Lung (tissue), 12 donors: Measurements from ENCODE around the gene PREP. TPM values are rescaled to one million over a fixed set of nuclear protein-coding genes. Genes with fewer than 3 reads are reported as not detected.
"Not testable (repeated sequence)": the region's sequence is repeated elsewhere in the genome, so short reads cannot be mapped to it uniquely, and the experiment has no call there.

Source experiments
- ATAC-seq: fragments of 200-7000 bp; cut with Tn5 transposase; one replicate; pipeline ENCODE4 v1.9.1; 2020; ENCODE audit warnings: moderate number of reproducible peaks; ENCODE audit not compliant: insufficient read depth, low FRiP score
- DNase-seq, 3 donors: peaks; one replicate each; pipeline ENCODE4 v3.0.0-alpha.2; 2013 to 2017
- H3K27ac ChIP-seq, 2 donors: one replicate each; pipeline ENCODE4 v1.5.1; 2013; ENCODE audit warnings: mild to moderate bottlenecking in 2 of 2, moderate library complexity in 2 of 2, control low read depth in 1 of 2, inconsistent platforms in 1 of 2, low read depth in 1 of 2, low read length in 1 of 2
- H3K27me3 ChIP-seq, 3 donors: one replicate each; pipeline ENCODE4 v1.5.1; 2013; ENCODE audit warnings: low read length in 2 of 3; ENCODE audit not compliant: control insufficient read depth in 3 of 3, insufficient read depth in 3 of 3
- H3K36me3 ChIP-seq, 4 donors: one replicate each; pipeline ENCODE4 v1.5.1; 2013; ENCODE audit warnings: low read length in 4 of 4, mild to moderate bottlenecking in 1 of 4, moderate library complexity in 1 of 4; ENCODE audit not compliant: control insufficient read depth in 4 of 4, insufficient read depth in 4 of 4
- H3K4me1 ChIP-seq, 5 donors: one replicate each; pipeline ENCODE4 v1.5.1; 2013; ENCODE audit warnings: low read length in 5 of 5, mild to moderate bottlenecking in 2 of 5, moderate library complexity in 1 of 5; ENCODE audit not compliant: control insufficient read depth in 5 of 5, insufficient read depth in 5 of 5
- H3K4me3 ChIP-seq: one replicate; pipeline ENCODE4 v1.5.1; 2013; ENCODE audit warnings: mild to moderate bottlenecking, control low read depth, moderate library complexity
- H3K9ac ChIP-seq, 2 donors: one replicate each; pipeline ENCODE4 v1.5.1; 2013; ENCODE audit warnings: low read length in 2 of 2, control low read depth in 1 of 2; ENCODE audit not compliant: insufficient read depth in 1 of 2
- H3K9me3 ChIP-seq, 4 donors: one replicate each; pipeline ENCODE4 v1.5.1; 2013; ENCODE audit warnings: low read length in 3 of 4, mild to moderate bottlenecking in 1 of 4, moderate library complexity in 1 of 4; ENCODE audit not compliant: control insufficient read depth in 4 of 4, insufficient read depth in 3 of 4
- WGBS, 2 donors: extraction: QIAGEN DNeasy Blood & Tissue Kit; methylation state at CpG; one replicate each; pipeline ENCODE4 v1.1.7; 2013; 5-methylcytosine and 5-hydroxymethylcytosine counted together
- polyA plus RNA-seq, 2 donors: library from polyadenylated mRNA; stranded (reverse); fragments of 200-250 nt; gene quantifications; one replicate each; pipeline ENCODE4 v1.2.1, GENCODE V29; 2013
- total RNA-seq, 2 donors: library from RNA; depleted of rRNA in 1 of 2; stranded (reverse); fragments of >200 nt in 1 of 2; gene quantifications; one replicate each; pipeline ENCODE4 v1.2.1, GENCODE V29; 2014 to 2021
- TF ChIP-seq, protein P1 (sequence below): IDR thresholded peaks from 2 replicates; pipeline ENCODE4 v1.5.1; 2012; ENCODE audit warnings: mild to moderate bottlenecking; ENCODE audit errors: control extremely low read depth, extremely low read depth
- donor health status: control.
- donor health status: control.
- donor health status: Bipolar disorder and iron deficiency.
- donor health status: healthy.
- donor health status: DM: yes; HTN: yes; CAD: no.

Gene PREP
- total and polyA plus RNA-seq, 4 donors = 20.3 to 31.3 (median 25.1) TPM

DNA sequence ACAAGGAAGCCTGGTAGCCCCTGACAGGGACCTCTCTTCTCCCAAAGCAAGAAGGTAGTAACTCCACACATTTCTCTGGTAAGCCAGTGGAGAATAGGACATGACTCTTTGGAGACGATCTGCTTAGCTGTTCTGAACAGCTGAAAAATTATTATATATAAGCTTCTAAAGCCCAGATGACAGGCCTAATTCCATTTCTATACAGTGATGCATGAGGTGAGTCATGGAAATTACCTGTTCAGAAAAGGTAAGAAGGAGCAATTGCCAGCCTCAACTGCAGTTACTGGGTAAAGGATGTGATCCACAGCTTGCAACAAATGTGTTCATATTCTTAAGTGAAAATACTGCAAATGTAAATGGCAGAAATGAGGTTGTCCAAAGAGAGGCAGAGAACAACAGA lies 54.0 kb downstream of the PREP start:
- no peak overlapping the region for H3K9ac ChIP-seq
- 92 to 98% methylated on average over 1 of the region's 1 CpG for WGBS, 2 donors
- peaks cover 10 to 17% (median 14%) of the 10 kb centered on the region in 4 donors for H3K36me3 ChIP-seq
- no peak for ATAC-seq
- H3K9me3 ChIP-seq = no peaks in the 10 kb centered on the region
- H3K27ac ChIP-seq = no peak overlapping the region
- no peak for DNase-seq
- H3K27me3 ChIP-seq = no peaks in the 10 kb centered on the region
- H3K4me3 ChIP-seq = no peak overlapping the region
- peaks cover 0 to 3% (median 2%) of the 10 kb centered on the region in 5 donors for H3K4me1 ChIP-seq
- TF ChIP-seq, protein P1, sequence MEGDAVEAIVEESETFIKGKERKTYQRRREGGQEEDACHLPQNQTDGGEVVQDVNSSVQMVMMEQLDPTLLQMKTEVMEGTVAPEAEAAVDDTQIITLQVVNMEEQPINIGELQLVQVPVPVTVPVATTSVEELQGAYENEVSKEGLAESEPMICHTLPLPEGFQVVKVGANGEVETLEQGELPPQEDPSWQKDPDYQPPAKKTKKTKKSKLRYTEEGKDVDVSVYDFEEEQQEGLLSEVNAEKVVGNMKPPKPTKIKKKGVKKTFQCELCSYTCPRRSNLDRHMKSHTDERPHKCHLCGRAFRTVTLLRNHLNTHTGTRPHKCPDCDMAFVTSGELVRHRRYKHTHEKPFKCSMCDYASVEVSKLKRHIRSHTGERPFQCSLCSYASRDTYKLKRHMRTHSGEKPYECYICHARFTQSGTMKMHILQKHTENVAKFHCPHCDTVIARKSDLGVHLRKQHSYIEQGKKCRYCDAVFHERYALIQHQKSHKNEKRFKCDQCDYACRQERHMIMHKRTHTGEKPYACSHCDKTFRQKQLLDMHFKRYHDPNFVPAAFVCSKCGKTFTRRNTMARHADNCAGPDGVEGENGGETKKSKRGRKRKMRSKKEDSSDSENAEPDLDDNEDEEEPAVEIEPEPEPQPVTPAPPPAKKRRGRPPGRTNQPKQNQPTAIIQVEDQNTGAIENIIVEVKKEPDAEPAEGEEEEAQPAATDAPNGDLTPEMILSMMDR = no peak

DNA sequence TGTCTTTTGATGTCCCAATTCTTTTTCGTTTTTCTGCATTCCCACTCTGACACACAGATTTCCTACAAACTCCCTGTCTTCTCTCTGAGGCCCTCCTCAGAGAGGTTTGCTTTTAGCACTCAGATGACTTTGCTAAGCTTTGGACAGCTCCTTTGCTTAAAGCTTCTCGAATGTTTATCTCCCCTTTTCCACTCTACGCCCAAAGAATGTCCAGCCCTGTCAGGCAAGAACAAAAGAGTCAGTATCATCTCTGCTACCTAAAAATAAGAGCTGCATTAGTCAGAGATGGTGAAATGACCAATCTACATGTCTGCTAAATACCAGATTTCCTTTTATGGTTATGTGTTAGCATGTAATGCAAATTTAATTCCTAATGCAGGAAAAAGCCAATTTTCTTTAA lies 56.8 kb downstream of the PREP start:
- Histone ChIP-seq H3K9ac (no peak overlapping the region), H3K9me3 (no peaks in the 10 kb centered on the region), H3K36me3 (peaks cover 0 to 10% (median 5%) of the 10 kb centered on the region in 4 donors), H3K4me3 (no peak overlapping the region), H3K27ac (peak overlapping the region in 1 of 2 donors; percentile 87), H3K27me3 (no peaks in the 10 kb centered on the region), H3K4me1 (peaks cover 0 to 3% (median 0%) of the 10 kb centered on the region in 5 donors)
- TF ChIP-seq, protein P1 = no peak
- DNase-seq (peak in 2 of 3 donors; percentile 11 to 21), ATAC-seq (no peak)
- 57 to 74% methylated on average over 3 of the region's 3 CpGs for WGBS, 2 donors

DNA sequence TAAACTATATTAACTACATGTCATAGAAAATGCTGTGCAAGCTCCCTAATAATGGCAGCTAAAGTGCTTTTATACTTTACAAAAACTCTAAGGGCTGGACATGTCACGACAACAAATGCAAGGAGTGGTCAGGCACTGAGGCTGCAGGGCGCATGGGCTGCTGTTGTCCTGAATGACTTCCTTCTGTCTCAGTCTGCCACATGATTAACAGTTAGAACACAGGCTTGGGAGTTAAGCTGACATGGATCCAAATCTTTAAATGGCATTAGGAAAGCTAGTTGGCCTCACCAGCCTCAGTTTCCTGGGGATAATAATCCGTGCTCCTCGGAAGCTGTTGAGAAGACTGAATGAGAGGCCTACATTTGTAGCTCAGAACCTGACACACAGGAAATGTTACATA lies 57.4 kb downstream of the PREP start:
- H3K9me3 ChIP-seq = no peaks in the 10 kb centered on the region
- H3K27me3 ChIP-seq = no peaks in the 10 kb centered on the region
- no peak overlapping the region for H3K4me3 ChIP-seq
- H3K27ac ChIP-seq = peak overlapping the region in 1 of 2 donors; percentile 87
- DNase-seq = no peak
- 65 to 78% methylated on average over 4 of the region's 4 CpGs for WGBS, 2 donors
- TF ChIP-seq, protein P1 = no peak
- no peak overlapping the region for H3K9ac ChIP-seq
- H3K36me3 ChIP-seq = peaks cover 0 to 9% (median 4%) of the 10 kb centered on the region in 4 donors
- H3K4me1 ChIP-seq = peaks cover 0 to 3% (median 0%) of the 10 kb centered on the region in 5 donors
- no peak for ATAC-seq

DNA sequence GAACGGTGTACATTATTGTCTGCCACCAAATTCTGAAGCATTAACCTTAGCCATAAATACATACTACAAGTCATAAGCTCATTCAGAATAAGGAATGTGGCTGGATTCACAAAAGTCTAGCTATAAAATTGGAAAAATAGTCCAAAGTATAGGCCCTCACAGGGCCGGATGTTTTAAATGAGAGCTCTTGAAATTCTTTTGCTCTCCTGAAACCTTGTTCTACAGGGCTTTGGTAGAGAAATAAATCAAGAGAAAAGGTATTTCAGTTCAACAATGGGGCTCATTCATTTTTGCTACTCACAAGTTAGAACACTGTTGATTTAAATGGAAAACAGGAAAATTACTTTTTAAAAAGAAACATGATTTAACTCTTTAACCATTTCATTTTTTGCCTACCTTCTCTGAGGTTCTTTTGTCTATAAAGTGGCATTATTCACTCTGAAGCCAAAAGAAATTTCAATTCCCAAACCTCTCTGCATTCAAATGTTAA lies 58.0 kb downstream of the PREP start:
- ATAC-seq = no peak
- DNase-seq = peak in 2 of 3 donors; percentile 51 to 67
- Histone ChIP-seq H3K36me3 (peaks cover 0 to 9% (median 4%) of the 10 kb centered on the region in 4 donors), H3K4me3 (no peak overlapping the region), H3K27ac (peak overlapping the region in 1 of 2 donors; percentile 45), H3K9ac (no peak overlapping the region), H3K27me3 (no peaks in the 10 kb centered on the region), H3K4me1 (peaks cover 0 to 3% (median 0%) of the 10 kb centered on the region in 5 donors), H3K9me3 (no peaks in the 10 kb centered on the region)
- TF ChIP-seq, protein P1 = no peak
- 71 to 91% methylated on average over 2 of the region's 2 CpGs for WGBS, 2 donors

DNA sequence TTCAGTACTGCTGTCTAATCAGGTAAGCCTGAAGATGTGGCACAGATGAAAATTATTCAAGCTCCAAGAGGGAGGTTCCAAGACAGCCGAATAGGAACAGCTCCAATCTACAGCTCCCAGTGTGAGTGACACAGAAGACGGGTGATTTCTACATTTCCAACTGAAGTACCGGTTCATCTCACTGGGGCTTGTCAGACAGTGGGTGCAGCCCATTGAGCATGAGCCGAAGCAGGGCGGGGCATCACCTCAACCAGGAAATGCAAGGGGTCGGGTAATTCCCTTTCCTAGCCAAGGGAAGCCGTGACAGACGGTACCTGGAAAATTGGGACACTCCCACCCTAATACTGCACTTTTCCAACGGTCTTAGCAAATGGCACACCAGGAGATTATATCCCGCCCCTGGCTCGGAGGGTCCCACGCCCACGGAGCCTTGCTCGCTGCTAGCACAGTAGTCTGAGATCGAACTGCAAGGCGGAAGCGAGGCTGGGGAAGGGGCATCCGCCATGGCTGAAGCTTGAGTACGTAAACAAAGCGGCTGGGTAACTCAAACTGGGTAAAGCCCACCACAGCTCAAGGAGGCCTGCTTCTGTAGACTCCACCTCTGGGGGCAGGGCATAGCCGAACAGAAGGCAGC lies 64.4 kb downstream of the PREP start:
- H3K4me3 ChIP-seq, H3K36me3 ChIP-seq, H3K27ac ChIP-seq, DNase-seq, ATAC-seq, H3K4me1 ChIP-seq, H3K9ac ChIP-seq, H3K27me3 ChIP-seq, H3K9me3 ChIP-seq: not testable (repeated sequence)
- 94 to 96% methylated on average over 21 of the region's 21 CpGs for WGBS, 2 donors
